GM18870 (cell line): ENCODE data around the gene PACSIN2.

ENCODE experiments used
- ATAC-seq: cut with Tn5 transposase; IDR thresholded peaks from one replicate; pipeline ENCODE4 v1.9.1; 2021; ENCODE audit warnings: moderate library complexity; ENCODE audit not compliant: unreplicated experiment

Gene PACSIN2

DNA sequence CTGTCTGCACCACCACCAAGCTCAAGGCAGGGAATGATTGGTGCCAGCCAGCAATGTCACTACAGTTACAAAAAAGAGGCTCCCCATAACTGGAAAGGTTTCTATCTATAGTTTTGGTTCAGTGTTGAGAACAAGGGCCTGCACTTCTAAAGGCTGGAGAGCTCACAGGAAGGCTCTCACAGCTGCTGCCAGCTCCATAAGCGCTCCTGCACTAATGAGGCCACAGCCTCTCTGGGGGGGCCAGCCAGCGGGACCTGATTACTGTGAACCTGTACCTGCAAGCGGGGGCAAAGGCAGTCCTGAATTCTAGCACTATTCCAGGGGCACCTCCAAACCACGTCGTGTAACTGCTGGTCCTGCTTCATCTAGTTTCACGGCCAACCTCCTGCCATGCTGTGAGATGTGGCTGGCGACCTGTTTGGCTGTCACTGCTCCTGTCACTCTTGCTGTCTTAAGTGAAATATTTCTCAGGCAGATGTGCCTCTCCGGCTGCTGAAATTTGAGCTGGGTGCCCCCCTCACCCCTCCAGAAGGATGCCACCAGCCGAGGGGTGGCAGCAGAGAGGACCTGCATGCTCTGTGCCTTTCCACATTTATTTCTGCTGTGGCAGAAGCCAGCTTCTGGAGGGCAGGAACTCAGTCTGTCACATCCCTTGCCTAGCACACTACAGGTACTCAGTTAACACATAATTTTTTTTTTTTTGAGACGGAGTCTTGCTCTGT is 104.6 kb downstream of the PACSIN2 start:
- no peak for ATAC-seq

- ATAC-seq = no peak
Observed at GRCh38 chr22:42909363-42910058, 105.4 kb downstream of the PACSIN2 start.

DNA sequence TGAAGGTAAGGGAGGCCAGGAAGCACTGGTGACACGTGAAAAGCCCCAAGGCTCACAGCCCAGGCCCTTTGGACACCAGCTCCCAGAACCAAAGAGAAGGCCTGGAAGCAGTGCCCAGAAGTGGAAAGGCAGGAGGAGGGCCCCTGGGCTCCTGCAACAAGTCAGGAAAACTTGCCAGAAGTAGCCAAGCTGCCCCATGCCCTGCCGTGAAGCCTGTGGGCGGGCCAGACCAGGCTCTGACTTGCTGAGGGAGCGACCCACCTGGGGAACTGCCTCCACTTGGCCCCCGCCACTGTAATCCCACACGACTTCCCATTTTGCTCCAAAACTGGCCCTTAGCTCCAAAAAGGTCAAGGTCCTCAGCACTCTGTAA is 106.6 kb downstream of the PACSIN2 start:
- ATAC-seq = no peak

GRCh38 chr22:42907404-42908373 is 107.3 kb downstream of the PACSIN2 start:
- no peak for ATAC-seq

GRCh38 chr22:42906605-42907348 is 108.2 kb downstream of the PACSIN2 start:
- ATAC-seq = no peak

GRCh38 chr22:42905702-42906183 is 109.2 kb downstream of the PACSIN2 start:
- no peak for ATAC-seq

DNA sequence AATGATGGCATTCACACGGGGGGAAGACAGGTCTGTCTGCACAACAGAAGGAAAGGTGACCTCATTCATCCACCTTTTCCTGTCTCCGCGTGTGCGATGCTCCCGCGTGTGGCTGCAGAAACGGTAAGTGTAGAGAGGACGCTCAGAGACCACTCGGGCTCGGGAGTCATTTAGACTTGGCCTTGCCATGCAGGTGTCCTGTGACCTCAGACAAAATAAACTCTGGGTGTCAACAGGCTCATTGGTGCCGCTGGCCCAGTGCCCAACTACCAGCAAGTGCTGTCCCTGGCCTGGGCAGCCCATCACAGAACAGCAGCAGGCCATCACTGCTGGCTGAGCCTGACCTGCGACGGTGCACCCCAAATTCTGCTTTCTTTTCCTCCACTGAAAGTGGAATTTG is 109.7 kb downstream of the PACSIN2 start:
- ATAC-seq = no peak

DNA sequence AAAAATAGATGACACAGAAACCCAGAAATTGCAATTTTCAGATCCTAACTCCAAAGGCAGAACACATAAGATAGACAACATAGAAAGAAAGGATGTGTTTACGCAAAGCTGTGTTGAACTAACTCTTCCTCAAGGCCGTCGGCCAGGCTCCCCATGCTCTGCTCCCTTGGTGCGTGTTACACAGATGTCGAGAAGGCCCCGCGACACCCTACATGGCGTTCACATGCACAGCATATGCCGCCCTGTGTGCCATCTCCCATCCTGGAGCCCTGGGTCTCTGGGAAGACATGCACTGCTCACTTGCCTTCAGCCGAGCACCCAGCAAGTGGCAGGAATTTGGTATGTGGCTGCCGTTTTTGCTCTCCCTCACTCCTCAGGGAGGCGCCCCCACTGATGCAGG is 110.9 kb downstream of the PACSIN2 start:
- ATAC-seq = no peak

DNA sequence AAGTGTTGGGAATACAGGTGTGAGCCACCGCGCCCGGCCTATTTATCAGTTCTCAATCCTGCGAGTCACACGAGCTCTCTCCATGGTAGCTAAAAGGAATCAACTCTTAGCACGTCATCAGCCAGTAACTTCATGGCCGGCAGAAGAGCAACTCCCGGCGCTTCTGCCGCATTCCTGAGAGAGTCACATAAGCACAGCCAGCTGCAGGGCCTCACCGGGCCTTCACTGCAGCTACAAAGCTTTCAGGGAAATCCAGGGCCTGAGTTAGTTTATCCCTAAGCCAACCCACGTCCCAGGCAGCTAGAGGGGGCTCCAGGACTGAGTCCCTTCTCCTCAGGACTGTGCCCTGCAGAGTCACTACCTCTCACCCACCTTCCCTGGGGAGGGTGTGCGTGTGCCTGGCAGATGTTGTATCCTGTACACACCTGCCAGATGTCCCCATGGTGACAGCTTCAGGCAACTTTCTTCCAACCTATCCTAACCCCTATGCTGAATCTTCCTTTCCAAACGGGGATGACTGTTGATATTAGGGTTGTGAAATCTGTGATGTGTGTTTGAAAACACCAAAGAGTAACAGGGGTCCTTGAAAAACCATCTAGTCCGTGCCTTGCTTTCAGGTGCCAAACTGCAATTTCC is 112.0 kb downstream of the PACSIN2 start:
- ATAC-seq = no peak

DNA sequence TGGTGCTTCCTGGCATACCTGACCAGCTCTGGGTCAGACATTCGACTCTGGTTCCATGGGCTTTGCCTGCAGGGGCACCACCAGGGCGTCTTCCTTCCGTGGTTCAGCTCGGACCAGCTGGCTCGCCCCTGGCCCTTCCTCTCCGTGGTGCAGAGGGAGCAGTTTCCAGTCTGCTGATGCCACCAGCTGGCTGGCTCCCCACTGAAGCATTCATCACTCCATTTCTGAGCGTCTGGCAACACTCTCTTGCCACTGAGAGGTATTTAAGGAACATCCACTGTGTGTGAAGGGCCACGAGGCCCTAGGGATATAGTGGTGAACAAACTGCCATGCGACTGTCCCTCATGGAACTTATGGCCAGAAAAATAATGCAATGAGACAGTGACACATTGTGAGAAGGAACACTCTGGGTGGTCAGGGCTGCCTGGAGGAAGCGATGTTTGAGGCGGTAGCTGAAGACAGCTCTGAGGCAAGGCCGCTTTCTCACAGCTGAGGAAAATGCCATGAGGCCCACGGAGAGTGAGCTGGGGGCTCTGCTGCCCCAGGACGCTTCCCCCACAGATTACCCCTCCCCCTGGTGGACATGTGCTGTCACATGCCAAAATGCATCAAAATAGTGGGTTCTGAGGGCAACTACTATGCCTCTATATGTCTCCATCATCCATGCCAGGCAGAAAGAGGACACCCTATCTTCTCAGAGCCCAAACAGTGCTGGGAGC is 113.0 kb downstream of the PACSIN2 start:
- no peak for ATAC-seq

- ATAC-seq = no peak
Observed at GRCh38 chr22:42897960-42898359, 117.0 kb downstream of the PACSIN2 start.

DNA sequence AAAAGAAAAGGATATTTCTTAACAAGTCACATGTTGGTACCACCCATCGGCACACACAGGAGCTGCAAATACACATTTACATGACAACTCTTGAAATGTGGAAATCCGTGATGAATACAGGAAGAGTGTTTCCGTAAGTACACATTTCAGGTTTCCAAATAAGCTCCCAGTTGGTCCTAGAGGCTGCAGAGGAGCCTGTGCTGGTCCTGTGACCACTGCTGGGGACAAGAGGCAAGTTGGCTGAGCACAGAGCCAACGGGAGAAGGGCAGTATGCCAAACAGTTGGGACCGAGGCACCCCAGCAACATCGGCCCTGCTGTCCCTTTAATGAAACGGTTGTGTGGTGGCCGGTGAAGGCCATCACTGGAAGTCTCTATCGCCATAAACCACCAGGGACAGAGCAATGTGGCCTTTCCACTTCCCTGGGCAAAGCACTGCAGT is 119.4 kb downstream of the PACSIN2 start:
- ATAC-seq = no peak

GRCh38 chr22:42895087-42895486 is 119.9 kb downstream of the PACSIN2 start:
- no peak for ATAC-seq

- no peak for ATAC-seq
Observed at GRCh38 chr22:42893371-42894150, 121.4 kb downstream of the PACSIN2 start.

DNA sequence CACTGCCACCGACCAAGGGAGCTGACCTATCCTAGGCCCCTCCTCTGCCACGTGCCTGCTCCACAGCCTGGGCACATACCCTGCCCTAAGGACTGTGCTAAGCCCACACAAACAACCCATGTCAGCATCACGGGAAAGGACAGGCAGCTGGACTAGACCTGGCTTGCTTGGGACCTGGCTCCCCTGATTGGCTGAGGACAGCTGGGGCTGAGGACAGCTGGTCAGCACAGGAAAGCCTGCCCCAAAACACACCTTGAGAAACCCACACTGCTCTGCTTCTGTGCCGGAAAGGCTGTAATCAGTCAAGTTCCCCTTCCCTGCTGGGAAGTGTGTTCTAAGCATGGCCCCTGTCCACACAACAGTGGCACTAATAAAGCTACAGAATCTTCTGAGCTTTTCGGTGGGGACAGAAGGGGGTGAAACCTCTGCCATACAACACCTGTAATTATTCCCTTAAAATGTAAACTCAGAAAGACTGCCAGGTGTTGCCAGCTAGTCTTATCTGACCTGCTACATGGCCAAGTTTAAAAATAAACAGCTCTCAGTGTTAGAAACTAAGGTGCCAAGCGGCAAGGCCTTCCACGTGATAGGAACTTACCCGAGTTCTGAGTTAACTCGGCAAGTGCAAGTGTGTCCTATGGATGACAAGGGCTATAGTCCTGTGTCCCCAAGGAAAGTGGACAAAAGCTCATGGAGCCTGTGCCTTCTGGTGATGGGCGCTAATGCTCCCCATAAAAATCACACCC is 122.2 kb downstream of the PACSIN2 start:
- no peak for ATAC-seq

DNA sequence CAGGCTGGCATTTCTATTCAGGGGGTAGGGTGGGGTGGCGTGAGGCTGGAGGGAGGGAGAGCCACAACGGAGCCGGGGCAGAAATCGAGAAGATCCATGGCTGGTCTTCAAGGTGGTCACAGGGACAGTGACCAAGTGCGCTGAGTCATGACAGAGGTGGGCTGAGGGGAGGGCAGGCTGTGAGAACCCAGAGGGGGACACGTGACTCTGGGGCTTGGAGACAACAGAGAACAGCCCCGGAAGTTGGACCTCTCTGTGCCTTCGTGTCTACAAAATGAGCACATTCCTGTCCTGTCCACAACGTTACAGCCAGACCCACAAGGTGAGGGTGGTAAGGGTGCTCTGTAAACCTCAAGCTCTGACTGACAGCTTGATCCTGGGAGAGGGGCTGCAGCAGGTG is 122.8 kb downstream of the PACSIN2 start:
- ATAC-seq = no peak

- ATAC-seq = no peak
Observed at GRCh38 chr22:42891696-42892095, 123.3 kb downstream of the PACSIN2 start.

DNA sequence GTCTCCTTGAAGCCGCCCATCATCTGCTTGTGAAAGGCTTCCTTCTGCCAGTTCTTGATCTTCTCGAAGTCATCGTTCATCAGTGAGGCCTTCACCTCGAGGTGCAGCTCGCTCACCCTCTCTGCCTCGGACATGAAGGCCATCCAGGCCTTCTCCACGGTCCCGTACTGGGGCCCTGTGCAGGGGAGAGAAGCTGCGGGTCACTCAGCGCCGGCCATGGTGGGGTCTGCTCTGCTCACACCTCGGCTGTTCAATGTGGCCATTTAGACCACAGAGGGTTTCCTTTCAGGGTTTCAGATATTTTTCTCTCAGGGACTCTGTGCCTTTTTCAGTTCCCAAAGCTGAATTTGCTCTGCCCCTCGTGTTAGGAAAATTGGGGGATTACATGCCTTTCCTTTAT is 123.9 kb downstream of the PACSIN2 start:
- ATAC-seq = no peak
